IPS-18c (cell line): ENCODE measurements around the gene ZNF783.

Experiments
- H3K4me3 ChIP-seq: 2 replicates; pipeline ENCODE4 v1.7.0; 2013; ENCODE audit warnings: low read depth, mild to moderate bottlenecking, low read length, moderate library complexity; ENCODE audit not compliant: insufficient read depth
- H3K9me3 ChIP-seq: one replicate; pipeline ENCODE4 v1.6.1; 2013; ENCODE audit warnings: mild to moderate bottlenecking, low read length, moderate library complexity; ENCODE audit not compliant: control insufficient read depth, insufficient read depth

The ZNF783 gene

GRCh38 chr7:149289856-149290255 is 27.9 kb downstream of the ZNF783 start:
- Histone ChIP-seq H3K9me3 (peaks cover under 1% of the 10 kb centered on the region), H3K4me3 (no peak overlapping the region)

GRCh38 chr7:149291036-149291780 is 29.2 kb downstream of the ZNF783 start:
- no peaks in the 10 kb centered on the region for H3K9me3 ChIP-seq
- H3K4me3 ChIP-seq = no peak overlapping the region

- Histone ChIP-seq H3K4me3 (no peak overlapping the region), H3K9me3 (no peaks in the 10 kb centered on the region)
Observed at GRCh38 chr7:149291781-149292461, 29.9 kb downstream of the ZNF783 start.

GRCh38 chr7:149292462-149292823 is 30.4 kb downstream of the ZNF783 start:
- Histone ChIP-seq H3K4me3 (no peak overlapping the region), H3K9me3 (no peaks in the 10 kb centered on the region)

GRCh38 chr7:149293338-149293737 is 31.3 kb downstream of the ZNF783 start:
- H3K9me3 ChIP-seq = no peaks in the 10 kb centered on the region

GRCh38 chr7:149293946-149294633 is 32.1 kb downstream of the ZNF783 start:
- Histone ChIP-seq H3K4me3 (no peak overlapping the region), H3K9me3 (no peaks in the 10 kb centered on the region)

More at GRCh38 chr7:149293338-149293737, 31.3 kb downstream of the ZNF783 start:
- H3K4me3 ChIP-seq = no peak overlapping the region

GRCh38 chr7:149294634-149295480 is 32.9 kb downstream of the ZNF783 start:
- Histone ChIP-seq H3K9me3 (no peaks in the 10 kb centered on the region), H3K4me3 (no peak overlapping the region)

- no peaks in the 10 kb centered on the region for H3K9me3 ChIP-seq
- H3K4me3 ChIP-seq = no peak overlapping the region
Observed at GRCh38 chr7:149295481-149295850, 33.5 kb downstream of the ZNF783 start.

- no peaks in the 10 kb centered on the region for H3K9me3 ChIP-seq
- H3K4me3 ChIP-seq = no peak overlapping the region
Observed at GRCh38 chr7:149296368-149296767, 34.4 kb downstream of the ZNF783 start.

GRCh38 chr7:149297034-149297755 is 35.2 kb downstream of the ZNF783 start:
- H3K9me3 ChIP-seq = no peaks in the 10 kb centered on the region

GRCh38 chr7:149300620-149301285 is 38.8 kb downstream of the ZNF783 start:
- H3K4me3 ChIP-seq = no peak overlapping the region
- H3K9me3 ChIP-seq = no peaks in the 10 kb centered on the region

More at GRCh38 chr7:149297034-149297755, 35.2 kb downstream of the ZNF783 start:
- no peak overlapping the region for H3K4me3 ChIP-seq

GRCh38 chr7:149302222-149302621 is 40.2 kb downstream of the ZNF783 start:
- Histone ChIP-seq H3K4me3 (no peak overlapping the region), H3K9me3 (no peaks in the 10 kb centered on the region)

- no peaks in the 10 kb centered on the region for H3K9me3 ChIP-seq
- no peak overlapping the region for H3K4me3 ChIP-seq
Observed at GRCh38 chr7:149302865-149303264, 40.9 kb downstream of the ZNF783 start.

- Histone ChIP-seq H3K4me3 (no peak overlapping the region), H3K9me3 (no peaks in the 10 kb centered on the region)
Observed at GRCh38 chr7:149304006-149304405, 42.0 kb downstream of the ZNF783 start.

- no peak overlapping the region for H3K4me3 ChIP-seq
- peaks cover 2% of the 10 kb centered on the region for H3K9me3 ChIP-seq
Observed at GRCh38 chr7:149306854-149307253, 44.9 kb downstream of the ZNF783 start.

GRCh38 chr7:149307775-149308501 is 45.9 kb downstream of the ZNF783 start:
- Histone ChIP-seq H3K4me3 (no peak overlapping the region), H3K9me3 (peaks cover 2% of the 10 kb centered on the region)
